WERI-Rb-1 (cell line): Measurements from ENCODE around the gene ERO1A.
A peak's percentile ranks its signal among the peaks of the same experiment; 100 is the strongest.

ENCODE experiments used
- DNase-seq: peaks from one replicate; pipeline ENCODE4 v3.0.0-alpha.2; 2020
- H3K27ac ChIP-seq: fragments of 250-450 bp; sonication (Bioruptor Pico); 2 replicates; pipeline ENCODE4 v1.5.1; 2020; ENCODE audit warnings: mild to moderate bottlenecking, moderate library complexity
- H3K27me3 ChIP-seq: fragments of 250-450 bp; sonication (Bioruptor Pico); 2 replicates; pipeline ENCODE4 v1.5.1; 2021; ENCODE audit warnings: mild to moderate bottlenecking, low read depth, moderate library complexity; ENCODE audit not compliant: insufficient read depth, severe bottlenecking
- H3K36me3 ChIP-seq: fragments of 250-450 bp; sonication (Bioruptor Pico); 2 replicates; pipeline ENCODE4 v1.5.1; 2020; ENCODE audit warnings: mild to moderate bottlenecking, moderate library complexity
- H3K4me3 ChIP-seq: 2 replicates; pipeline ENCODE4 v1.5.1; 2011; ENCODE audit warnings: low read depth, mild to moderate bottlenecking, control low read depth, low read length
- H3K9me3 ChIP-seq: fragments of 250-450 bp; sonication (Bioruptor Pico); 2 replicates; pipeline ENCODE4 v1.5.1; 2021; ENCODE audit warnings: mild to moderate bottlenecking, moderate library complexity; ENCODE audit not compliant: severe bottlenecking
- TF ChIP-seq, protein P1 (sequence below): IDR thresholded peaks from 2 replicates; pipeline ENCODE4 v1.5.1; 2011; ENCODE audit warnings: low read depth, mild to moderate bottlenecking, control low read depth, inconsistent platforms, low read length

The ERO1A gene, protein sequence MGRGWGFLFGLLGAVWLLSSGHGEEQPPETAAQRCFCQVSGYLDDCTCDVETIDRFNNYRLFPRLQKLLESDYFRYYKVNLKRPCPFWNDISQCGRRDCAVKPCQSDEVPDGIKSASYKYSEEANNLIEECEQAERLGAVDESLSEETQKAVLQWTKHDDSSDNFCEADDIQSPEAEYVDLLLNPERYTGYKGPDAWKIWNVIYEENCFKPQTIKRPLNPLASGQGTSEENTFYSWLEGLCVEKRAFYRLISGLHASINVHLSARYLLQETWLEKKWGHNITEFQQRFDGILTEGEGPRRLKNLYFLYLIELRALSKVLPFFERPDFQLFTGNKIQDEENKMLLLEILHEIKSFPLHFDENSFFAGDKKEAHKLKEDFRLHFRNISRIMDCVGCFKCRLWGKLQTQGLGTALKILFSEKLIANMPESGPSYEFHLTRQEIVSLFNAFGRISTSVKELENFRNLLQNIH

GRCh38 chr14:52695481-52696091, at the start of gene ERO1A:
Gene ERO1A, minus strand, starts transcription at chr14:52695558. Its CDS starts 77 bp downstream, at chr14:52695481.
- H3K36me3 ChIP-seq = no peaks in the 10 kb centered on the region; the same call in 1 of the 2 replicates
- TF ChIP-seq, protein P1, sequence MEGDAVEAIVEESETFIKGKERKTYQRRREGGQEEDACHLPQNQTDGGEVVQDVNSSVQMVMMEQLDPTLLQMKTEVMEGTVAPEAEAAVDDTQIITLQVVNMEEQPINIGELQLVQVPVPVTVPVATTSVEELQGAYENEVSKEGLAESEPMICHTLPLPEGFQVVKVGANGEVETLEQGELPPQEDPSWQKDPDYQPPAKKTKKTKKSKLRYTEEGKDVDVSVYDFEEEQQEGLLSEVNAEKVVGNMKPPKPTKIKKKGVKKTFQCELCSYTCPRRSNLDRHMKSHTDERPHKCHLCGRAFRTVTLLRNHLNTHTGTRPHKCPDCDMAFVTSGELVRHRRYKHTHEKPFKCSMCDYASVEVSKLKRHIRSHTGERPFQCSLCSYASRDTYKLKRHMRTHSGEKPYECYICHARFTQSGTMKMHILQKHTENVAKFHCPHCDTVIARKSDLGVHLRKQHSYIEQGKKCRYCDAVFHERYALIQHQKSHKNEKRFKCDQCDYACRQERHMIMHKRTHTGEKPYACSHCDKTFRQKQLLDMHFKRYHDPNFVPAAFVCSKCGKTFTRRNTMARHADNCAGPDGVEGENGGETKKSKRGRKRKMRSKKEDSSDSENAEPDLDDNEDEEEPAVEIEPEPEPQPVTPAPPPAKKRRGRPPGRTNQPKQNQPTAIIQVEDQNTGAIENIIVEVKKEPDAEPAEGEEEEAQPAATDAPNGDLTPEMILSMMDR = no peak
- H3K27me3 ChIP-seq = no peaks in the 10 kb centered on the region
- no peaks in the 10 kb centered on the region for H3K9me3 ChIP-seq
- peak within 1 kb of the TSS; percentile 95 for H3K4me3 ChIP-seq
- H3K27ac ChIP-seq = peak within 1 kb of the TSS; percentile 84
- peak; percentile 73 for DNase-seq

DNA sequence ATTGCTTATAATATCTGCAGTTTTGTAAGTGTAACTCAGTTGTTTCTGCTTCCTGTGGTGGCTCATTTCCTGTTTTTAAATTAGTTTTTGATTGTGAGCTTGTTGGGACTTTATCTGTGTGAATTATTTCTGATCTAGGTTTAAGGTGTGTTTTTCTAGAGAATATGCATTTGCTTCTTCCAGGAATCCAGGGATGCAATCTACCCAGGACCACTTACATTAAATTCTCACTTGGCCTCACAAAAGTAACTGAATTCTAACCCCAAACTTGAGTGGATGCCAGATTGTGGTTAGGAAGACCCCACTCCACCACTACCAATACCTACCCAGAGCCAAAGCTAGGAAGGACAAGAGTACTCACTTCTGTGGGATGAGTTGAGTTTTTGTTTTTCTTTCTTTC, 46.5 kb upstream of the ERO1A start:
- Histone ChIP-seq H3K9me3 (no peaks in the 10 kb centered on the region), H3K27ac (no peak overlapping the region), H3K4me3 (no peak overlapping the region), H3K27me3 (no peaks in the 10 kb centered on the region), H3K36me3 (peaks cover 5% of the 10 kb centered on the region; the same call in 1 of the 2 replicates)
- TF ChIP-seq, protein P1 = no peak
- no peak for DNase-seq

DNA sequence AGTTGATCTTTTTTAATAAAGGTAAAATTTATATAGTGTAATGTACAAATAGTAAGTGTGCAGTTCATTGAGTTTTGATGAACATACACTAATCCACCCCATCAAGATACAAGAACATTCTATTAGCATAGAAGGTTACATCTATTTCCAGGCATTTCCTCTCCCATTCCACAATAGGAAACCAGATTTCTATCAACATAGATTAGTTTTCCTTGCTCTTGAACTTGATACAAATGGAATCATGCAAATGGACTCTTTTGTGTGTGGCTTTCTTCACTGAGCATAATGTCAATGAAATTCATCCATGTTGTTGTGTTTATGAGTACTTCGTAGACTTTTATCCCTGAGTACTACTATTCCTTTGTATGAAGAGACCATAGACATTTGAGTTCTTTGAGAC, 45.4 kb upstream of the ERO1A start:
- H3K27ac ChIP-seq = no peak overlapping the region
- no peak overlapping the region for H3K4me3 ChIP-seq
- no peaks in the 10 kb centered on the region for H3K9me3 ChIP-seq
- TF ChIP-seq, protein P1 = no peak
- no peaks in the 10 kb centered on the region for H3K27me3 ChIP-seq
- DNase-seq = no peak
- H3K36me3 ChIP-seq = peaks cover 5% of the 10 kb centered on the region; the same call in 1 of the 2 replicates

- H3K4me3 ChIP-seq = no peak overlapping the region
- H3K36me3 ChIP-seq = peaks cover 8% of the 10 kb centered on the region; the same call in 1 of the 2 replicates
- DNase-seq = no peak
- TF ChIP-seq, protein P1 = no peak
- H3K9me3 ChIP-seq = no peaks in the 10 kb centered on the region
- no peak overlapping the region for H3K27ac ChIP-seq
- no peaks in the 10 kb centered on the region for H3K27me3 ChIP-seq
Observed at GRCh38 chr14:52738409-52738808, 43.1 kb upstream of the ERO1A start.

GRCh38 chr14:52735921-52736489, 40.6 kb upstream of the ERO1A start:
- no peaks in the 10 kb centered on the region for H3K27me3 ChIP-seq
- no peak for DNase-seq
- TF ChIP-seq, protein P1 = no peak
- H3K27ac ChIP-seq = no peak overlapping the region
- H3K4me3 ChIP-seq = no peak overlapping the region
- peaks cover 10% of the 10 kb centered on the region; the same call in 1 of the 2 replicates for H3K36me3 ChIP-seq
- H3K9me3 ChIP-seq = no peaks in the 10 kb centered on the region
